HG03342 (cell line): Measurements from ENCODE around the gene CNTNAP5.

Experiments used
- ATAC-seq: cut with Tn5 transposase; IDR thresholded peaks from one replicate; pipeline ENCODE4 v1.9.1; 2021; ENCODE audit warnings: mild to moderate bottlenecking, moderate library complexity; ENCODE audit not compliant: unreplicated experiment

The CNTNAP5 gene

GRCh38 chr2:124535816-124536215 is 510.7 kb downstream of the CNTNAP5 start:
- ATAC-seq = no peak

- no peak for ATAC-seq
These were observed 511.5 kb downstream of the CNTNAP5 start for GRCh38 chr2:124536591-124536990.

- ATAC-seq = no peak
These were observed 513.5 kb downstream of the CNTNAP5 start for GRCh38 chr2:124538549-124538948.

GRCh38 chr2:124540805-124541204 is 515.7 kb downstream of the CNTNAP5 start:
- ATAC-seq = no peak

GRCh38 chr2:124542932-124543640 is 518.0 kb downstream of the CNTNAP5 start:
- ATAC-seq = no peak

DNA sequence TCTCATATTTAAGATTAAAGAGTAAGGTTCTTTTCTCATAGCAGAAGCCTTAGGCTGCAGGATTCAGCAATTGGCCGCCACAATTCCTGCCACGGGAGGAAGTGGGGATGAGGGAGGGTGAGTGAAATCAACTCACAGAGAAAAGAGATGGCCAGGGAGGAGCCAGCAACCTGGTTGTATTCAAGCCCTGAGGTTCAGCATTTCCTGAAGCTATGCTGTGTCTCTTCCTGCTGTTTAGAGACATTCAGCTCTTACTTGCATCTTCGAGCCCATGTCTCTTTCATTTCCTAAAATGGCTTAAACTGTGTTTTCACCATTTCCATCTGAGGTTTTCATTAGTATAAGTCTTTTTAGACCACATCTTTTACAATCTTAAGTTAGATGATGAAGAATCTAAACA is 522.6 kb downstream of the CNTNAP5 start:
- no peak for ATAC-seq

GRCh38 chr2:124558277-124558905 is 533.3 kb downstream of the CNTNAP5 start:
- no peak for ATAC-seq

DNA sequence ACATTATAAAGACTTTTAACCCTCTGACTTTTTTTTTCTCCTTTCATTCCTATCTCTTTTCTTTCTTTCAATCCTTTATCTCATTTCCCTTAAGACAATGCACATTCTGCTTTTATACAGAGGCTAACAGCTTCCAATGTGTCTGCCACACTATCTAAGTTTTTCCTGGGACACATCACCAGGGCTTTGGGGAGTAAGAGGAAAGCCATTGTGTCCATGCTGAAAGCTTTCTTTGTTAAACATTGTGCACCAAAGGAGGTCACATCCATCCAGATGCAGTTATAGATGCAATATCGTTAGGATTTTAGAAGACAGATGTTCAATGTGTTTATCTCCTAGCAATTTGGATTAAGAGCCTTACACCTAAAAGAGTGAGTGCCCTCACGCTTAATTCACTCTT is 534.1 kb downstream of the CNTNAP5 start:
- no peak for ATAC-seq

- ATAC-seq = no peak
These were observed 535.6 kb downstream of the CNTNAP5 start for GRCh38 chr2:124560592-124561112.

DNA sequence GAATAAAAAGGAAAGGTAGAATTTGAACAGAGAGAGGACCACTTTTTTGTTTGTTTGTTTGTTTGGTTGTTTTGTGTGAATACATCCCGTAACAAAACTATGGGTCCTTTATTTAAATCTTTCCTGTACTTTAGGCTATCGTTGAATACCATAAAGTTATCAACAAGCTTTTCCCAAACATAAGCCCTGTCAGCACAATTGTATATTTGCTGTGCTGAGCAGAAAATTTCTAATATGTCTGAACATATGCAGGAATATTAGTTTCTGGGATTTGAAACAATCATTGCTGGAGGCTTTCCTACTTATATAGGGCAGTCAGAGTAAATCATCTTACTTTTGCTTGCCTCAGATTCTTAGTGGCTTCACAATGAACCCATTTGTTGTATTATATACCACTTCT is 536.4 kb downstream of the CNTNAP5 start:
- ATAC-seq = no peak

DNA sequence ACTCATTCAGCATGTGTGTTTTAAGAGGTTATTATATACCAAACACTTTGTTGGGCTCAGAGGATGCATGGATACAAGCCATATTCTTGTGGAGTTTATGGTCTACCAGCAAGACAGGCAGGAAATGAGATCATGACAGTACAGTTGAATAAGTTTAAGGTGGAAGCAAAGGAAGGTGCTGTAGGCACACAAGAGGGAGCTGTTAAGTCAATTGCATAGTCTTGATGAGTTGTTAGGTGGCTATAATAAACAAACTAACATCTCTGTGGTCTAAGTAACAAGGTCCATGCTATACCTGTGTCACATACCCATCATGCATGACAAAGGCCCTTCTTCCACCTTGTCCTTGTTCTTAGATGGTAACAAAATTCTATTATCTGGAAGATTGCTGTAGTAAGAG is 538.3 kb downstream of the CNTNAP5 start:
- no peak for ATAC-seq

GRCh38 chr2:124566518-124566970 is 541.5 kb downstream of the CNTNAP5 start:
- ATAC-seq = no peak

GRCh38 chr2:124570872-124571271 is 545.8 kb downstream of the CNTNAP5 start:
- no peak for ATAC-seq

DNA sequence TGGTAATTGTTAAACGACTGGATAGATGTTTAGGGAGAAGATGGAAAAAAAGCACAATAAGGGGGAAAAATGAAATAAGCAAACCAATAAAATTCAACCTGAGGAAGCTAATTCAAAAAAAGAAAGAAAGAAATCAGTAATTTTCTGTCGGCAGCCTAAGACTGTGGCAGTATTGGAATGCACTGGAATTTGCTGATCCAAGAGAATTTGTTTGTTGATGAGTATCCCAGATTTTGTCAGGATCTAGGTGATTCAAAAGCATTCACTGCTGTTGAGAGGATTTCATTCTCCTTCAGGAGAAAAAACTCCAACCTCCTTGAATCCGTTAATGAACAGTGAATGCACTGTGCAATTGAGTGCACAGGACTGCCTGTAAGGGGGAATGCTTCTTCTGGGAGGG is 546.7 kb downstream of the CNTNAP5 start:
- no peak for ATAC-seq

DNA sequence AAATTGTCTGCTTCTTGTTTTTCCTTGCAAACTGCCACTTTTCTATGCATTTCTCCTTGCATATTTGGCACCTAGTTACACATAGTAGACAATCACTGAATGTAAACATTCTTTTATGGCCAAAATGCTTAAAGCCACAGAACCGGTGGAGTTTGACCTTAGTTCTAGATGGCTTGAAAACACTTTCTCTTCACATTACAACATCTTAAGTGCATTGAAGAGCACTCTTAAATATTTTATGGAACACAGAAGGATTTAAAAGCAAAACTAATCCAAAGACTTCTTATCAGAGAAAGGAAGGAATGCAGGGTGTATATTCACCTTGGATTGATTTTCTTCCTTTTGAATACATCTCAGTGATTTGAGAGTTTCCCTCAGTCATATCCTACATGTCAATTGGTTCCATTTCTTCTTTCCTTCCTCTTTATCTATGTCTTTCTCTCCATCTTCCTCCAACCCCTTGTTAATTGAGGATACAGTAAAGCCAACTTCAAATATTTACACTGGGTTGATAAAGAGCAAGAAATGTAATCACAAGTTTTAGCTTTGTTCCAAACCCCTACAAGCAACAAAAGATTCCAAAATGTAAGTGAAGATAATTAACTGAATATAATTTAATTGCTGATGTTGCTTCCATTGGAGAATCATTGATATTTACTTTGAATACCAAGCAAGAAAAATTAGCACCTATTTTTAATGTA is 548.0 kb downstream of the CNTNAP5 start:
- no peak for ATAC-seq

DNA sequence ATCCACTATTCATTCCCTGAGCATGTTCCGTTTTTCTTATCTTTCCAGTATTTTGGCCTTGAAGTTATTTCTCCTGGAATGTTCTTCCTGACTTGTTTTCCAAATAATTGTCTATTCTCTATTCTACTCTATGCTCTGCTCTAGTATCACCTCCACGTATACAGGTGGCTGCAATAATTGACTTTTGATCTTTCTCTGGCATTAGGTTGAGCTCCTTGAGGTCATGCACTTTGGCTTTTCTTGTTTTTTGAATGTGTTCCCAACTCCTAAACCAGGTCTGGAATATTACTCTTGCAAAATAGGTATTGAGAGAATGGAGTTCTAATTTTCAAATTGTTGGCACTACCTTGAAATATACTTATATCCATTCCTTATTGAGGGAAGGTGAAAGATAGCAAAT is 550.4 kb downstream of the CNTNAP5 start:
- no peak for ATAC-seq

GRCh38 chr2:124580263-124580662 is 555.2 kb downstream of the CNTNAP5 start:
- no peak for ATAC-seq

DNA sequence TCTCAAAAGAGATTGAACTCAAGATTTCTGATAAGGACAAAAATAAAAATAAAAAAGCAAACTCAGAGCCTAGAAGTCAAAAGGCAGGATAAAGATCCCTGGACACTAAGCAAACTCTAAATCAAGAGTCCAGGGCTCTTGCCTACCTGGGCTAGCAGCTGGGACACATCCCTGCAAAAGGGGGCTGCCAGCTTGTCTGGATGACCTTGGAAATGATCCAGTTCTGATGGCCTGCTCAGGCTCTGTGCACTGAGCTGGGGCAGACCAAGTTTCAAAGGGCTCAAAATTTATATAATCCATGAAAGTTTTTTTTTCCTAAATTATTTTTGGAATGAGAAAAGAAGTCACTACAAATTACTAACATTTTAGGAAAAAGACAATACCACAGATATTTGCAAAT is 557.3 kb downstream of the CNTNAP5 start:
- no peak for ATAC-seq

DNA sequence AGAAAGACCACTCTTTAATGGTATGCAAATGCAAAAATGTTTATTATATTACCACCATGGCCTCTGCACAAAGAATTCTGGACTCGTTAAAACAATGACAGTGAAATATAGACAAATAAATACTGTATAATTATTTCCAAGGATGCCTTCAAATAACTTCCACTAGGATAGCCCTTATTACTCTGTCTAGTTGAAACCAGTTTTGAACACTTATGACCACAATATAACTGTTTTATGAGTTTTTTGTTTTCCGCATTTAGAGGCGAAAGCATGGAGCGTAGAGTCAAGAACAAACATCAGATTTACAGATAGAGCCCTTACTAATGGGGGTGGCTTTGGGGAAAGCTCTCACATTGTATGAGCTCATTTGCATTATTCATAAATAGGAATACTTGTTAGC is 559.5 kb downstream of the CNTNAP5 start:
- ATAC-seq = no peak

DNA sequence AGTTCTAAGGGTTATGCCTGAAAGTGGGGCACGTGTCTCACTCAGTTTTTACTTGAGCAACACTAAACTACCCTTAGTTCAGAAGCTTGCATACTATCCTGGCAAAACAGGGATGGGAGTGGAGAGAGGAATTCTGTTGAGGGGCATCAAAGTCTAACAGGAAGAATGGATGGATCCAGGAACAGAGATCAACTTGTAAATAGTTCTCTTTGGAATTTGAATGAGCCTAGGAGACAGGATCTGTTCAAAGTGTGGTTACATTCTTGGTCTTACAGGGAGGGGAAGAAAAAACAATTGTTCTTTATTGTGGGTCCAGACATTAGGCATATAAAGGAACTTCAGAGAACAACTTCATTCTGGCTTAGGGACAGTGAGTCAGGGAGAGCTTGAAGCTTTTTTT is 560.2 kb downstream of the CNTNAP5 start:
- no peak for ATAC-seq

GRCh38 chr2:124586210-124586609 is 561.1 kb downstream of the CNTNAP5 start:
- ATAC-seq = no peak

DNA sequence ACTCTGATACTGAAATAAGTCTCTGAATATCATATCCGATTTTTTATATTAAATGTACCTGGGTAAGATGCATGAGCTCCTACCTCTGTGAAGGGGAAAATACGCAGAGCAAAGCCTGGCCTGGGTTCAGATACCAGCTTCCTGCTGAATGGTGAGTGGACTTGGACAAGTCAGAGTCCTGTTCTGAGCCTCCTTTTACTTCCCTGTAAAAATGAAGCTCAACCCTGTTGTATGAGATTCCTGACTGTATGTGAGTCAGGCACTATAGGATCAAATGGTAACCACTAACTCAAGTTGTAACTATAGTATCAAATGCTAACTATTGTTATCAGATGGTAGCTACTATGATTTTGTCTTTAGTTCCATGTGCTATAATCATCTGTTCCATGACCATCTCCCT is 561.7 kb downstream of the CNTNAP5 start:
- ATAC-seq = no peak
